Fibroblast of villous mesenchyme (primary cell): Measurements from ENCODE around the gene FOXN3. TPM values are rescaled to one million over a fixed set of nuclear protein-coding genes. Genes with fewer than 3 reads are reported as not detected.

Source experiments
- DNase-seq: peaks from one replicate; pipeline ENCODE4 v3.0.0-alpha.2; 2010; ENCODE audit warnings: low read depth
- H3K4me3 ChIP-seq: 2 replicates; pipeline ENCODE4 v1.5.1; 2011; ENCODE audit warnings: low read depth, mild to moderate bottlenecking, low read length
- total RNA-seq: library from RNA; depleted of rRNA; stranded (reverse); fragments of >200 nt; gene quantifications from 2 replicates; pipeline ENCODE4 v1.2.3, GENCODE V29; 2012
- TF ChIP-seq, protein P1 (sequence below): IDR thresholded peaks from 2 replicates; pipeline ENCODE4 v1.5.1; 2012; ENCODE audit warnings: low read depth, mild to moderate bottlenecking, low read length; ENCODE audit not compliant: insufficient read depth

Gene FOXN3
- total RNA-seq, 1 donor, result 33.2 TPM

DNA sequence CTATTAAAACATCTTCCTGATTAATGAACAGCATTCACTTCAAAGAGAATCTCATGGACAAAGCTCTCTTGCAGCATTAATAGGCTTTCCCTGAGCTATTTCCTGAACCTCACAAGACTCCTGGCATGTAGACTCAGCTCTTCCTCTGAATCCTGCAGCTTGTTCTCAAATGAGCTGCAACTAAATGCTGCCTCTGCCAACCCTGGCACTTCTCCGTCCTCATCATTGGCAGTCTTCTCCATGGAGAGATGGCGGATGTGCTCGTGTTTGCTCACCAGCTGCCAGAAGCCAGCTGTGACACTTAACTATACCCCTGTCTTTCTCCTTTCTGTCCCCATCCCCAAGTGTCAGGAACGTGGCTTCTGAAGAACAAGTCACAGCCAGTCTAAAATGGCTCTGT lies 232.1 kb downstream of the FOXN3 start:
- TF ChIP-seq, protein P1, sequence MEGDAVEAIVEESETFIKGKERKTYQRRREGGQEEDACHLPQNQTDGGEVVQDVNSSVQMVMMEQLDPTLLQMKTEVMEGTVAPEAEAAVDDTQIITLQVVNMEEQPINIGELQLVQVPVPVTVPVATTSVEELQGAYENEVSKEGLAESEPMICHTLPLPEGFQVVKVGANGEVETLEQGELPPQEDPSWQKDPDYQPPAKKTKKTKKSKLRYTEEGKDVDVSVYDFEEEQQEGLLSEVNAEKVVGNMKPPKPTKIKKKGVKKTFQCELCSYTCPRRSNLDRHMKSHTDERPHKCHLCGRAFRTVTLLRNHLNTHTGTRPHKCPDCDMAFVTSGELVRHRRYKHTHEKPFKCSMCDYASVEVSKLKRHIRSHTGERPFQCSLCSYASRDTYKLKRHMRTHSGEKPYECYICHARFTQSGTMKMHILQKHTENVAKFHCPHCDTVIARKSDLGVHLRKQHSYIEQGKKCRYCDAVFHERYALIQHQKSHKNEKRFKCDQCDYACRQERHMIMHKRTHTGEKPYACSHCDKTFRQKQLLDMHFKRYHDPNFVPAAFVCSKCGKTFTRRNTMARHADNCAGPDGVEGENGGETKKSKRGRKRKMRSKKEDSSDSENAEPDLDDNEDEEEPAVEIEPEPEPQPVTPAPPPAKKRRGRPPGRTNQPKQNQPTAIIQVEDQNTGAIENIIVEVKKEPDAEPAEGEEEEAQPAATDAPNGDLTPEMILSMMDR, result no peak
- DNase-seq, result no peak
- no peak overlapping the region for H3K4me3 ChIP-seq

- DNase-seq, result no peak
- no peak overlapping the region for H3K4me3 ChIP-seq
- TF ChIP-seq, protein P1, result no peak
Observed at GRCh38 chr14:89182326-89182725, 234.7 kb downstream of the FOXN3 start.

GRCh38 chr14:89180546-89180945 lies 236.5 kb downstream of the FOXN3 start:
- DNase-seq, result no peak
- TF ChIP-seq, protein P1, result no peak
- no peak overlapping the region for H3K4me3 ChIP-seq

DNA sequence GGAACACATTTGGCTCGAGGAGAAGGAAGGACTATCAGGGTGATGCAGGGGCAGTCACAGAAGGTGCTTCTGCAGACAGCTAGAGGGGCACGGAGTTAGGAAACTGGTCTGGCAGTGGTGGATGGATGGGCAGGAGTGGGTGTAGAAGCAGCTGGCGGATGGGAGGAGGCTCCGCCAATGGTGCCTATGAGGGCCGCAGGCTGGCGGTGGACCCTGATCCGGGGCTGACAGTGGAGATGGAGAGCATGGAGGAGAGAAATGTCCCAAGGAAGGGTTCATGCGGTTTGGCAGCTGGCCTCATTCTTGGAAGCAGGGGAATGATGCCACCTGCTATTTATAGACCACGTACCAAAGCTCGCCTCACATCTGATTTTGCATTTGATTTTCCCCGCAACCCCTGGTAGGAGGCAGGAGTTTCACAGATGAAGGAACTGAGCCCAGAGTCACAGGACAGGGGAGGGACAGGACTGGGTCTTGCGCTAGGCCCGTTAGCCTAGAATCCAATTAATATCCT lies 237.1 kb downstream of the FOXN3 start:
- TF ChIP-seq, protein P1, result no peak
- no peak for DNase-seq
- H3K4me3 ChIP-seq, result no peak overlapping the region

DNA sequence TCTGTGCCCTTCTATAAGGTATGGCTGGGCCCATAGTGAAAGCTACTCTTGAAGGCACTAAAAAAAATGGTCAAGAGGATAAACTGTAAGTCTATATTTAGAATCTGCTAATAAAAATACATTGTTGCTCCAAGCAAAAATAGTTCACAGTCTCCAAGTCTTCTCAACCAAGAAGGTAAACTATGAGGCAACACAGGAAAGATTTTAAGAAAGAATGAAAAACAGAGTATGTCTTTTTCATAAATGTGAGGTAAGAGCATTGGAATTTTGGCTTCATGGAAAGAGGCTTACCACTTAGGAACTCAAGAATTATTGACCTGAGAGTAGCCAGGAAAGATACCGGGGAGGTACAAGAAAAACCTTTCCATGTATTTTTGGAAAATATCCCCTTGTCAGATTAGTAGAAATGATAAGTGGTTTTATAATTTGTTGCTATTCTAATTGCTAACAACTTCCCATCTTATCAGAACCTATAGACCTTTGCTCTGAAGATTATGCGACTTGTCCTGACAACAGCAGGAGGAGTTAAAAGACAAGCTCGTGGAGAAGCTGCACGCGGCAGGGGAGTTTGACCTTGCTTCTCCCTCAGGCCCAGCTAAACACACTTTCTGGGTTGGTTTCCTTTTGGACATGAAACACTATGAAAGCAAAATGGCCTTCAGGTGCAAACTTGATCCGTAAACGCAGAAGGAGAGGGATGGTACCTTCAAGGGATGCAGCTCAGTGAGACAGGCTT lies 238.1 kb downstream of the FOXN3 start:
- peak; percentile 48 for DNase-seq
- TF ChIP-seq, protein P1, result no peak

DNA sequence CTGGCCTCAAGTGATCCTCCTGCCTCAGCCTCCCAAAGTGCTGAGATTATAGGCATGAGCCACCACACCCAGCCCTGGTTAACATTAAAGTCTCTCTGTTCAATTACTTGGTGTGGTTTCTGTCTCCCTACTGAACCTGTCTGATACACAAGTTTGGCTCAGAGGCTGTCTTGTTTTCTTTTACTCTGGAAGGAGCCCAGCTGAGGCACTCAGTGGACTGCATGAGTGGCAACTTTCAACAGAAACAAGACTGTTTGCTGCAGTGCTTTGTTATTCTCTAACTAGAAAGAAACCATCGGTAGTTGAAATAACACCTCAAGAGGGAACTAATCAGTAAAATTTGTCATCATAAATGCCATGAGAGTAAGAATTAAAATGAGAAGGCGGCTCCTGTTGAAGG lies 238.7 kb downstream of the FOXN3 start:
- TF ChIP-seq, protein P1, result no peak
- no peak overlapping the region for H3K4me3 ChIP-seq
- no peak for DNase-seq

More for the DNA sequence above, 238.1 kb downstream of the FOXN3 start:
- no peak overlapping the region for H3K4me3 ChIP-seq
